ENCODE results near the gene HERC4.

The HERC4 gene

DNA sequence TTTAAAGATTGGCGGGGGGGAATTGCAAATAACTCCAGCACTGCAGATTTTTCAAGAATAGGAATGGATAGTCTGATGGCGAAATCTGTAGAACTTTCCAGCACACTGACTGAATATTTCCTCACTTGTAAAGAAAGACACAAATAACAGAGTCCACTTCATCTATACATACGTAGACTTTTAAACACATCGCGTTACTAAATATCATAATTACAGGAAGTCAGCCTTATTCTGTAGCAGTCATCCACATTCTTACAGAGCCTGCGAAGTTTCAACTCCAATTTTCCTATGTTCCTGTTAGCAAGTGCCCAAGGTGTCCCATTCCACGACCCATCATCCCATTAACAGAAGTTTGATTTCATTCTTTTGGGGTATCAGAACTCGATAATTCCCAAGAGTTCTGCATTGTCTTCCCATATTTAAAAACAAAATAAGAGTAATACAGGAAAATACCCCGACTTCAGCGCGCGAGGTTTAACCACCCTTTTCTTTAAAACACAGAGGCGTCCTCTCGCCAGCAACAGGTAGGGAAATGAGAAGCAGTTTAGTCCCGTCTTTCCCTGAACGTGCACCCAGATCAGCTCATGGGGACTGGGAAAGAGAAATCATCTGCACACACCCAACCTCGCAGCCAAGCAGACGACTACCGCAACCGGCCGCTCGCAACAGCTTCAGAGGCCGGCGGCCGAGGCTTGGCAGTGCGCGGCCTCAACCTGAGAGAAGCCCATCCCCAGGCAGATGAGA lies 880 bp downstream of the HERC4 start:
- H3K27ac ChIP-seq = peak overlapping the region; percentile 93
- TF ChIP-seq CTCF (IDR thresholded peaks at IDR 0.05) = no peak
- no peak for TF ChIP-seq ZFX (IDR thresholded peaks at IDR 0.05; ENCODE audit: borderline replicate concordance)

DNA sequence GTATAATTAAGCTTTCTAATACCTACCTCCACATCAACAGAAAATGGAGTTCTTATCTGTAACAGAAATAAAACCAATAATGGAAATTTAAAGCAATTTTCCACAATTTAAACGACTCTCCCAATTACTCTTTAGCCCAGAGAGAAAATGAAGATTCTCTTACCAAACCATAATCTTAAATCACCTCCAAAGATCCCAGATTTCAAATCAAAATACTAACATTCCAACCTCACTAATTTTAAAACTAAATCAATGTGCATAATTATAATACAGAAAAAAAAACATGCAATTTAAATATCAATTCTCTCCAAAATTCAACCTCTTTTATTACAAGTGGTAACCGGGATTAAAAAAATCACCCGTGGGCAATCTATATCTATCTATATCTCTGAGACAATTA lies 1.5 kb downstream of the HERC4 start:
- TF ChIP-seq ZFX (IDR thresholded peaks at IDR 0.05; ENCODE audit: borderline replicate concordance) = no peak
- TF ChIP-seq CTCF (IDR thresholded peaks at IDR 0.05) = no peak
- peak overlapping the region; percentile 93; the same call in 1 of the 2 replicates for H3K27ac ChIP-seq

GRCh38 chr10:68067508-68067907 lies 7.6 kb downstream of the HERC4 start:
- no peak overlapping the region for H3K27ac ChIP-seq
- TF ChIP-seq CTCF (IDR thresholded peaks at IDR 0.05) (no peak), ZFX (IDR thresholded peaks at IDR 0.05; ENCODE audit: borderline replicate concordance) (no peak)

DNA sequence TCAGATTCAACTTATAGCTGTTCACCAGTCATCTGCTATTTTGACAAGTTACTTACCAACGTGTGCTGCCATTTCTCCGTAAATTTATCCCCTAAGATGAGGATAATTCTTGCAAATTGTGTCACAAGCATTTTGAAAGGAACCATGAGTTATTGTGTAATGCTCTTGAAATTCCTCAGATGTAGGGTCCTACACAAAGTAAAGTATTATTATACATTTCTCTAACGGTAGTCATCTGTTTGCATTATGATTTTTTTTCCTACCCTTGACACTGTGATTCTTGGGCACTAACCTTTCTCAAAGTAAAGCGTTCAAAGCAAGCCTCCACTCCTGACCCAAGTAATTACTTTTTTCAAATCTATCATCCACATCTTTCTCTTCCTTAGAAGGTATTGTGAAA lies 8.1 kb downstream of the HERC4 start:
- H3K27ac ChIP-seq = no peak overlapping the region
- no peak for TF ChIP-seq ZFX (IDR thresholded peaks at IDR 0.05; ENCODE audit: borderline replicate concordance)
- TF ChIP-seq CTCF (IDR thresholded peaks at IDR 0.05) = no peak

GRCh38 chr10:68053553-68053952 lies 21.5 kb downstream of the HERC4 start:
- TF ChIP-seq ZFX (IDR thresholded peaks at IDR 0.05; ENCODE audit: borderline replicate concordance) = no peak
- TF ChIP-seq CTCF (IDR thresholded peaks at IDR 0.05) = no peak
- no peak overlapping the region for H3K27ac ChIP-seq

GRCh38 chr10:68052463-68052862 lies 22.6 kb downstream of the HERC4 start:
- TF ChIP-seq ZFX (IDR thresholded peaks at IDR 0.05; ENCODE audit: borderline replicate concordance) = no peak
- H3K27ac ChIP-seq = no peak overlapping the region

GRCh38 chr10:68049289-68050078 lies 25.6 kb downstream of the HERC4 start:
- no peak overlapping the region for H3K27ac ChIP-seq
- TF ChIP-seq CTCF (IDR thresholded peaks at IDR 0.05) = no peak
- TF ChIP-seq ZFX (IDR thresholded peaks at IDR 0.05; ENCODE audit: borderline replicate concordance) = no peak

All from 22Rv1 (cell line).